Measurements from ENCODE around the gene ATP11A.
A peak's percentile ranks its signal among the peaks of the same experiment; 100 is the strongest.

ATP11A gene

GRCh38 chr13:112653071-112653470 is 36.8 kb upstream of the ATP11A start:
- Histone ChIP-seq H3K23ac (ENCODE audit: low read length in 2 of 2) (no peak overlapping the region), H3K27me3 (ENCODE audit: control insufficient read depth in 1 of 2, insufficient read depth in 1 of 2, low read length in 2 of 2) (no peaks in the 10 kb centered on the region), H3K4me3 (ENCODE audit: insufficient read depth in 1 of 2, low read depth in 1 of 2, low read length in 2 of 2) (no peak overlapping the region), H3K4ac (ENCODE audit: low read depth in 1 of 2, low read length in 2 of 2) (no peak overlapping the region), H2BK15ac (ENCODE audit: low read depth, poor library complexity, severe bottlenecking) (no peak overlapping the region), H3K79me1 (replicated peaks; ENCODE audit: low read length, poor library complexity, severe bottlenecking) (no peaks in the 10 kb centered on the region), H3K4me2 (ENCODE audit: low read length, poor library complexity, severe bottlenecking) (no peak overlapping the region), H3K4me1 (ENCODE audit: control insufficient read depth, insufficient read depth, low read depth, low read length) (peaks cover 17% of the 10 kb centered on the region), H2BK120ac (ENCODE audit: low read depth, low read length) (no peak overlapping the region), H3K18ac (ENCODE audit: low read depth in 1 of 2, low read length in 2 of 2) (no peak overlapping the region), H3K9ac (ENCODE audit: low read length) (no peak overlapping the region), H2BK12ac (ENCODE audit: low read length in 2 of 2) (no peak overlapping the region), H2AFZ (ENCODE audit: low read depth, low read length) (no peak overlapping the region), H2AK5ac (ENCODE audit: low read length, severe bottlenecking) (peak overlapping the region; percentile 74), H4K8ac (ENCODE audit: low read length) (no peak overlapping the region), H3K27ac (ENCODE audit: low read length, poor library complexity, severe bottlenecking) (peak overlapping the region; percentile 33), H4K91ac (ENCODE audit: low read length) (no peak overlapping the region), H3K14ac (ENCODE audit: low read length in 2 of 2) (no peak overlapping the region), H3K9me3 (ENCODE audit: control insufficient read depth, low read length) (no peaks in the 10 kb centered on the region), H2BK5ac (ENCODE audit: low read depth, low read length, poor library complexity, severe bottlenecking) (peak overlapping the region; percentile 74), H3K36me3 (ENCODE audit: control insufficient read depth in 1 of 2, insufficient read depth in 2 of 2, low read depth in 1 of 2, low read length in 2 of 2) (no peaks in the 10 kb centered on the region)
- DNase-seq, result no peak
- WGBS, result 56% methylated on average over 2 of the region's 3 CpGs

GRCh38 chr13:112655913-112656312 is 33.9 kb upstream of the ATP11A start:
- H3K4me3 ChIP-seq (ENCODE audit: insufficient read depth in 1 of 2, low read depth in 1 of 2, low read length in 2 of 2), result no peak overlapping the region
- no peak overlapping the region for H4K8ac ChIP-seq (ENCODE audit: low read length)
- H3K4ac ChIP-seq (ENCODE audit: low read depth in 1 of 2, low read length in 2 of 2), result no peak overlapping the region
- H3K9me3 ChIP-seq (ENCODE audit: control insufficient read depth, low read length), result no peaks in the 10 kb centered on the region
- H3K79me1 ChIP-seq (replicated peaks; ENCODE audit: low read length, poor library complexity, severe bottlenecking), result no peaks in the 10 kb centered on the region
- no peak overlapping the region for H3K14ac ChIP-seq (ENCODE audit: low read length in 2 of 2)
- WGBS, result 68% methylated on average over 2 of the region's 5 CpGs
- H2BK12ac ChIP-seq (ENCODE audit: low read length in 2 of 2), result no peak overlapping the region
- H4K91ac ChIP-seq (ENCODE audit: low read length), result no peak overlapping the region
- no peak overlapping the region for H2AFZ ChIP-seq (ENCODE audit: low read depth, low read length)
- no peak overlapping the region for H3K4me2 ChIP-seq (ENCODE audit: low read length, poor library complexity, severe bottlenecking)
- H2BK15ac ChIP-seq (ENCODE audit: low read depth, poor library complexity, severe bottlenecking), result no peak overlapping the region
- H3K27ac ChIP-seq (ENCODE audit: low read length, poor library complexity, severe bottlenecking), result no peak overlapping the region
- no peaks in the 10 kb centered on the region for H3K36me3 ChIP-seq (ENCODE audit: control insufficient read depth in 1 of 2, insufficient read depth in 2 of 2, low read depth in 1 of 2, low read length in 2 of 2)
- H2BK5ac ChIP-seq (ENCODE audit: low read depth, low read length, poor library complexity, severe bottlenecking), result no peak overlapping the region
- peaks cover 25% of the 10 kb centered on the region for H3K4me1 ChIP-seq (ENCODE audit: control insufficient read depth, insufficient read depth, low read depth, low read length)
- no peak overlapping the region for H3K9ac ChIP-seq (ENCODE audit: low read length)
- no peaks in the 10 kb centered on the region for H3K27me3 ChIP-seq (ENCODE audit: control insufficient read depth in 1 of 2, insufficient read depth in 1 of 2, low read length in 2 of 2)
- no peak for DNase-seq
- no peak overlapping the region for H2BK120ac ChIP-seq (ENCODE audit: low read depth, low read length)
- peak overlapping the region; percentile 64 for H2AK5ac ChIP-seq (ENCODE audit: low read length, severe bottlenecking)
- H3K18ac ChIP-seq (ENCODE audit: low read depth in 1 of 2, low read length in 2 of 2), result no peak overlapping the region
- H3K23ac ChIP-seq (ENCODE audit: low read length in 2 of 2), result no peak overlapping the region

- H3K4me3 ChIP-seq (ENCODE audit: insufficient read depth in 1 of 2, low read depth in 1 of 2, low read length in 2 of 2), result no peak overlapping the region
- H2BK15ac ChIP-seq (ENCODE audit: low read depth, poor library complexity, severe bottlenecking), result no peak overlapping the region
- peaks cover 21% of the 10 kb centered on the region for H3K4me1 ChIP-seq (ENCODE audit: control insufficient read depth, insufficient read depth, low read depth, low read length)
- no peak overlapping the region for H4K91ac ChIP-seq (ENCODE audit: low read length)
- H3K9me3 ChIP-seq (ENCODE audit: control insufficient read depth, low read length), result no peaks in the 10 kb centered on the region
- peaks cover 0 to 3% of the 10 kb centered on the region in 2 experiments for H3K27me3 ChIP-seq (ENCODE audit: control insufficient read depth in 1 of 2, insufficient read depth in 1 of 2, low read length in 2 of 2)
- peak overlapping the region; percentile 36 for H3K4me2 ChIP-seq (ENCODE audit: low read length, poor library complexity, severe bottlenecking)
- peak overlapping the region; percentile 98 for H2BK5ac ChIP-seq (ENCODE audit: low read depth, low read length, poor library complexity, severe bottlenecking)
- DNase-seq, result peak; percentile 70
- no peak overlapping the region for H4K8ac ChIP-seq (ENCODE audit: low read length)
- H3K36me3 ChIP-seq (ENCODE audit: control insufficient read depth in 1 of 2, insufficient read depth in 2 of 2, low read depth in 1 of 2, low read length in 2 of 2), result no peaks in the 10 kb centered on the region
- peak overlapping the region in 1 of 2 experiments; percentile 56 for H3K18ac ChIP-seq (ENCODE audit: low read depth in 1 of 2, low read length in 2 of 2)
- H3K4ac ChIP-seq (ENCODE audit: low read depth in 1 of 2, low read length in 2 of 2), result no peak overlapping the region
- H2AFZ ChIP-seq (ENCODE audit: low read depth, low read length), result no peak overlapping the region
- WGBS, result 68% methylated on average over 14 of the region's 14 CpGs
- H3K79me1 ChIP-seq (replicated peaks; ENCODE audit: low read length, poor library complexity, severe bottlenecking), result no peaks in the 10 kb centered on the region
- H2BK120ac ChIP-seq (ENCODE audit: low read depth, low read length), result no peak overlapping the region
- H3K27ac ChIP-seq (ENCODE audit: low read length, poor library complexity, severe bottlenecking), result peak overlapping the region; percentile 99
- no peak overlapping the region for H3K23ac ChIP-seq (ENCODE audit: low read length in 2 of 2)
- H2AK5ac ChIP-seq (ENCODE audit: low read length, severe bottlenecking), result peak overlapping the region; percentile 98
- peak overlapping the region in 1 of 2 experiments; percentile 83 for H3K14ac ChIP-seq (ENCODE audit: low read length in 2 of 2)
- no peak overlapping the region for H3K9ac ChIP-seq (ENCODE audit: low read length)
- H2BK12ac ChIP-seq (ENCODE audit: low read length in 2 of 2), result no peak overlapping the region
Measured at GRCh38 chr13:112657850-112658445, 31.9 kb upstream of the ATP11A start.

DNA sequence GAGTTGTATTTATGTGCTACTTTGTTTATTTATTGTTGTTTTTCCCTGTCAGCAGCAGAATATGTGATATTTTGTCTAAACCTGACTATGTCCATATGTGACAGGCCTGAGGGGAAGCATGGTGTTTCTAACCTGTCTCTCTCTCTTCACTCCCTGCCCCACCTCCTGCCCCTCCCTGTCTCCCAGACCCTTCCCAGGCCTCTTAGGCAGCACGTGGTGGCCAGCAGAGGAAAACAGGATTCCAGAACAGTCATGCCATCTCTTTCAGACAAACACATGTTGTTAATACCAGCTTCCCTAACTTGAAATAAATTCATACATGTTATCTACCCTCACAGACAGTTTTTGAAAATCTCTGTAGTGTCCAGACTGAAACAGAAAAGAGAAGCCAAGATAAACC is 31.0 kb upstream of the ATP11A start:
- Histone ChIP-seq H3K4me3 (ENCODE audit: insufficient read depth in 1 of 2, low read depth in 1 of 2, low read length in 2 of 2) (no peak overlapping the region), H3K36me3 (ENCODE audit: control insufficient read depth in 1 of 2, insufficient read depth in 2 of 2, low read depth in 1 of 2, low read length in 2 of 2) (no peaks in the 10 kb centered on the region), H3K27me3 (ENCODE audit: control insufficient read depth in 1 of 2, insufficient read depth in 1 of 2, low read length in 2 of 2) (peaks cover 0 to 3% of the 10 kb centered on the region in 2 experiments), H3K9ac (ENCODE audit: low read length) (no peak overlapping the region), H3K4me2 (ENCODE audit: low read length, poor library complexity, severe bottlenecking) (peak overlapping the region; percentile 36), H3K23ac (ENCODE audit: low read length in 2 of 2) (no peak overlapping the region), H3K79me1 (replicated peaks; ENCODE audit: low read length, poor library complexity, severe bottlenecking) (no peaks in the 10 kb centered on the region), H4K91ac (ENCODE audit: low read length) (no peak overlapping the region), H3K9me3 (ENCODE audit: control insufficient read depth, low read length) (no peaks in the 10 kb centered on the region), H2AFZ (ENCODE audit: low read depth, low read length) (no peak overlapping the region), H2BK5ac (ENCODE audit: low read depth, low read length, poor library complexity, severe bottlenecking) (peak overlapping the region; percentile 98), H3K27ac (ENCODE audit: low read length, poor library complexity, severe bottlenecking) (peak overlapping the region; percentile 99), H3K18ac (ENCODE audit: low read depth in 1 of 2, low read length in 2 of 2) (no peak overlapping the region), H3K14ac (ENCODE audit: low read length in 2 of 2) (no peak overlapping the region), H3K4ac (ENCODE audit: low read depth in 1 of 2, low read length in 2 of 2) (no peak overlapping the region), H4K8ac (ENCODE audit: low read length) (no peak overlapping the region), H2AK5ac (ENCODE audit: low read length, severe bottlenecking) (peak overlapping the region; percentile 29), H2BK120ac (ENCODE audit: low read depth, low read length) (no peak overlapping the region), H3K4me1 (ENCODE audit: control insufficient read depth, insufficient read depth, low read depth, low read length) (peaks cover 19% of the 10 kb centered on the region), H2BK12ac (ENCODE audit: low read length in 2 of 2) (no peak overlapping the region), H2BK15ac (ENCODE audit: low read depth, poor library complexity, severe bottlenecking) (no peak overlapping the region)
- peak; percentile 5 for DNase-seq
- 2% methylated on average over 1 of the region's 1 CpG for WGBS

All from mesenchymal stem cell (in vitro differentiated cells and primary cell).